Psoas muscle (tissue), 8 donors: ENCODE results near the gene FUCA1. TPM values are rescaled to one million over a fixed set of nuclear protein-coding genes. Genes with fewer than 3 reads are reported as not detected.

ENCODE experiments used
- ATAC-seq, 4 donors: fragments of 200-7000 bp; cut with Tn5 transposase; one replicate each; pipeline ENCODE4 v1.9.1; 2020; ENCODE audit warnings: moderate library complexity in 3 of 4, mild to moderate bottlenecking in 2 of 4
- DNase-seq, 2 donors: peaks; one replicate each; pipeline ENCODE4 v3.0.0-alpha.2; 2020
- H3K27ac ChIP-seq: fragments of 200-600 bp; one replicate; pipeline ENCODE4 v1.8.0; 2022
- H3K27me3 ChIP-seq, 3 donors: fragments of 200-600 bp in 1 of 3; one replicate each; pipeline versions ENCODE4 v1.6.1 to v1.8.0; 2013 to 2022; ENCODE audit warnings: low read length in 2 of 3, mild to moderate bottlenecking in 2 of 3, moderate library complexity in 1 of 3; ENCODE audit not compliant: insufficient read depth in 3 of 3
- H3K36me3 ChIP-seq, 2 donors: fragments of 200-600 bp in 1 of 2; one replicate each; pipeline versions ENCODE4 v1.6.1 to v1.8.0; 2013 to 2022; ENCODE audit warnings: low read depth in 1 of 2, mild to moderate bottlenecking in 1 of 2, moderate library complexity in 1 of 2; ENCODE audit not compliant: insufficient read depth in 1 of 2
- H3K4me1 ChIP-seq: fragments of 200-600 bp; one replicate; pipeline ENCODE4 v1.8.0; 2022
- H3K4me3 ChIP-seq: fragments of 200-600 bp; one replicate; pipeline ENCODE4 v1.8.0; 2022; ENCODE audit warnings: mild to moderate bottlenecking
- H3K9me3 ChIP-seq: fragments of 200-600 bp; one replicate; pipeline ENCODE4 v1.8.0; 2022
- CTCF ChIP-seq: fragments of 200-600 bp; IDR thresholded peaks from one replicate; pipeline ENCODE4 v1.8.0; 2022; ENCODE audit warnings: antibody characterized with exemption
- WGBS, 3 donors: extraction: QIAGEN DNeasy Blood & Tissue Kit; methylation state at CpG; one replicate each; pipeline versions ENCODE4 v1.1.6 to v1.1.7; 2013; 5-methylcytosine and 5-hydroxymethylcytosine counted together
- intact Hi-C, 2 donors: fragments of 100-400 bp; cut with DNase I; formaldehyde crosslinking; loops; one replicate each; pipeline versions ENCODE4 v1.11.0 to v1.14.2; 2022
- polyA plus RNA-seq, 3 donors: library from polyadenylated mRNA; stranded (reverse); fragments of 200-250 nt; gene quantifications; one replicate each; pipeline ENCODE4 v1.2.3, GENCODE V29; 2013
- total RNA-seq, 4 donors: library from RNA; stranded (reverse); fragmentation: NEBNext Ultra II Directional in 2 of 4; extraction: Animal tissue kit (Norgen Biotek cat#: 25700) in 2 of 4; gene quantifications; one replicate each; pipeline versions ENCODE4 v1.2.1 to v1.2.4, GENCODE V29; 2021 to 2023
- donor health status: healthy with polysubstance abuse.
- donor health status: DM: no; HTN: no; CAD: no; lungs with moderate emphysema.
- donor health status: Bipolar disorder and iron deficiency.
- donor health status: healthy.
- donor health status: DM: yes; HTN: yes; CAD: no.
- donor health status: DM: no; HTN: no; CAD: no.
- donor health status: DM: no; HTN: no; CAD: no.
- donor health status: DM: yes; HTN: yes; CAD: no.

FUCA1 gene
- total and polyA plus RNA-seq, 7 donors: 5.9 to 17.3 (median 9.2) TPM

- no peak for ATAC-seq
These were observed 29.0 kb upstream of the FUCA1 start for GRCh38 chr1:23897083-23897482.

GRCh38 chr1:23896491-23896890 is 28.4 kb upstream of the FUCA1 start:
- no peaks in the 10 kb centered on the region for H3K36me3 ChIP-seq
- WGBS, 3 donors: 28 to 42% (median 39%) methylated on average over 3 of the region's 3 CpGs
- no peaks in the 10 kb centered on the region for H3K4me1 ChIP-seq
- no peaks in the 10 kb centered on the region for H3K27me3 ChIP-seq
- TF ChIP-seq CTCF: no peak
- no peaks in the 10 kb centered on the region for H3K9me3 ChIP-seq
- no peak overlapping the region for H3K4me3 ChIP-seq
- no peak overlapping the region for H3K27ac ChIP-seq
- ATAC-seq: no peak
- intact Hi-C loops: no loop called here
- no peak for DNase-seq

More at GRCh38 chr1:23897083-23897482, 29.0 kb upstream of the FUCA1 start:
- H3K27ac ChIP-seq: no peak overlapping the region
- no peak for DNase-seq
- no peaks in the 10 kb centered on the region for H3K4me1 ChIP-seq
- no peak overlapping the region for H3K4me3 ChIP-seq
- no peaks in the 10 kb centered on the region for H3K36me3 ChIP-seq
- 65 to 78% (median 73%) methylated on average over 6 of the region's 6 CpGs for WGBS, 3 donors
- H3K27me3 ChIP-seq: no peaks in the 10 kb centered on the region
- no peaks in the 10 kb centered on the region for H3K9me3 ChIP-seq
- no peak for TF ChIP-seq CTCF
- intact Hi-C loops: no loop called here

- Histone ChIP-seq H3K36me3 (no peaks in the 10 kb centered on the region), H3K4me3 (no peak overlapping the region), H3K9me3 (no peaks in the 10 kb centered on the region), H3K27me3 (no peaks in the 10 kb centered on the region), H3K27ac (no peak overlapping the region), H3K4me1 (no peaks in the 10 kb centered on the region)
- TF ChIP-seq CTCF: no peak
- DNase-seq: no peak
- WGBS, 3 donors: 57 to 74% (median 73%) methylated on average over 4 of the region's 4 CpGs
- ATAC-seq: no peak
- intact Hi-C loops: no loop called here
These were observed 27.9 kb upstream of the FUCA1 start for GRCh38 chr1:23895993-23896392.

GRCh38 chr1:23895082-23895481 is 27.0 kb upstream of the FUCA1 start:
- DNase-seq: no peak
- H3K36me3 ChIP-seq: no peaks in the 10 kb centered on the region
- H3K27ac ChIP-seq: no peak overlapping the region
- no peak overlapping the region for H3K4me3 ChIP-seq
- TF ChIP-seq CTCF: no peak
- ATAC-seq: no peak
- intact Hi-C loops: no loop called here
- 77 to 87% (median 78%) methylated on average over 5 of the region's 5 CpGs for WGBS, 3 donors
- H3K4me1 ChIP-seq: no peaks in the 10 kb centered on the region
- no peaks in the 10 kb centered on the region for H3K9me3 ChIP-seq
- no peaks in the 10 kb centered on the region for H3K27me3 ChIP-seq

- WGBS, 3 donors: 84 to 85% (median 84%) methylated on average over 5 of the region's 5 CpGs
- intact Hi-C loops: no loop called here
These were observed 21.0 kb upstream of the FUCA1 start for GRCh38 chr1:23889074-23889473.

More at GRCh38 chr1:23889074-23889473, 21.0 kb upstream of the FUCA1 start:
- Histone ChIP-seq H3K27me3 (no peaks in the 10 kb centered on the region), H3K4me1 (no peaks in the 10 kb centered on the region), H3K36me3 (no peaks in the 10 kb centered on the region), H3K9me3 (no peaks in the 10 kb centered on the region), H3K4me3 (no peak overlapping the region), H3K27ac (no peak overlapping the region)
- ATAC-seq (no peak), DNase-seq (no peak)
- no peak for TF ChIP-seq CTCF
